K562 (cell line): ENCODE measurements around the gene MAN1A1. TPM values are rescaled to one million over a fixed set of nuclear protein-coding genes. Genes with fewer than 3 reads are reported as not detected.
A peak's percentile ranks its signal among the peaks of the same experiment; 100 is the strongest.

Experiments
- ATAC-seq: fragments of 200-7000 bp; cut with Tn5 transposase; 3 replicates; pipeline ENCODE4 v1.9.1; 2020; ENCODE audit warnings: moderate library complexity
- BruUV-seq: library from RNA; stranded (reverse); fragments of 400-500 nt; replicated peaks from 2 replicates; lab custom pipeline; 2021; lab: Mats Ljungman, UMichigan
- CTCF ChIA-PET: fragments of 300-600 bp; formaldehyde crosslinking; extraction: SDS; loops from one replicate; lab custom pipeline; 2021; ENCODE audit warnings: low intra/inter-chr PET ratio; lab: Yijun Ruan, JAX
- POLR2A ChIA-PET: fragments of 300-600, 350-650 bp; sonication (Branson Sonifier 250); formaldehyde crosslinking; extraction: SDS; loops from one replicate; lab custom pipeline; 2021; ENCODE audit warnings: antibody characterized with exemption, inconsistent platforms; lab: Yijun Ruan, JAX
- DNase-seq, 4 experiments: peaks; one replicate each; pipeline versions ENCODE4 v3.0.0 to v3.0.0-alpha.2; 2011 to 2018; ENCODE audit warnings: low spot score in 3 of 4, mixed read lengths in 3 of 4; ENCODE audit errors: extremely low read depth in 1 of 4
- FAIRE-seq: peaks from 2 replicates; lab custom pipeline; 2011; peaks lifted over from hg19 to GRCh38; lab: Jason Lieb, UNC
- H2AFZ ChIP-seq: 2 replicates; pipeline ENCODE4 v1.6.0; 2011; ENCODE audit warnings: low read depth, low read length, control low read depth, inconsistent platforms
- H3K27ac ChIP-seq: fragments of 200-600 bp; 3 replicates; pipeline ENCODE4 v1.8.0; 2011; ENCODE audit warnings: low read depth, mild to moderate bottlenecking, control low read depth, inconsistent platforms, low read length, moderate library complexity, mixed read lengths; ENCODE audit errors: extremely low read depth
- H3K27me3 ChIP-seq, 2 experiments: fragments of 300-600 bp in 1 of 2; 2 replicates in 1 of 2; 3 replicates in 1 of 2; pipeline versions ENCODE4 v1.6.0 to v1.8.0; 2011; ENCODE audit warnings: inconsistent platforms in 2 of 2, low read length in 2 of 2, mild to moderate bottlenecking in 1 of 2, mixed read lengths in 1 of 2, moderate library complexity in 1 of 2; ENCODE audit not compliant: control insufficient read depth in 2 of 2, insufficient read depth in 2 of 2
- H3K36me3 ChIP-seq: fragments of 300-600 bp; 3 replicates; pipeline ENCODE4 v1.8.0; 2011; ENCODE audit warnings: mild to moderate bottlenecking, low read length, inconsistent platforms; ENCODE audit not compliant: control insufficient read depth, insufficient read depth
- H3K4me1 ChIP-seq, 2 experiments: fragments of 200-600 bp in 1 of 2; replicated peaks in 1 of 2; 2 replicates in 1 of 2; 3 replicates in 1 of 2; pipeline versions ENCODE4 v1.5.1 to v1.8.0; 2011; ENCODE audit warnings: inconsistent platforms in 2 of 2, low read length in 2 of 2, mild to moderate bottlenecking in 1 of 2, mixed read lengths in 1 of 2, moderate library complexity in 1 of 2; ENCODE audit not compliant: control insufficient read depth in 2 of 2, insufficient read depth in 2 of 2
- H3K4me2 ChIP-seq: 2 replicates; pipeline ENCODE4 v1.6.1; 2011; ENCODE audit warnings: low read length, control low read depth, inconsistent platforms, mixed read lengths; ENCODE audit not compliant: insufficient read depth
- H3K4me3 ChIP-seq: fragments of 200-600 bp; sonication (generic), shearing (Covaris generic); 2 replicates; pipeline ENCODE4 v1.5.1; 2016; ENCODE audit warnings: control low read depth, inconsistent platforms
- H3K79me2 ChIP-seq: fragments of 200-600 bp; 3 replicates; pipeline ENCODE4 v1.8.0; 2011; ENCODE audit warnings: low read length, inconsistent platforms; ENCODE audit not compliant: control insufficient read depth, insufficient read depth
- H3K9ac ChIP-seq, 2 experiments: 2 replicates each; pipeline versions ENCODE4 v1.6.0 to v1.6.1; 2011; ENCODE audit warnings: low read depth in 2 of 2, low read length in 2 of 2, control low read depth in 1 of 2, inconsistent platforms in 1 of 2, mild to moderate bottlenecking in 1 of 2, mixed read lengths in 1 of 2; ENCODE audit not compliant: insufficient read depth in 1 of 2
- H3K9me1 ChIP-seq: one replicate; pipeline ENCODE4 v1.6.0; 2011; ENCODE audit warnings: inconsistent platforms, mild to moderate bottlenecking, low read length, moderate library complexity; ENCODE audit not compliant: control insufficient read depth, insufficient read depth
- H3K9me3 ChIP-seq: replicated peaks from 2 replicates; pipeline ENCODE4 v1.5.1; 2011; ENCODE audit warnings: low read depth, low read length, inconsistent platforms; ENCODE audit not compliant: control insufficient read depth, insufficient read depth
- H4K20me1 ChIP-seq: replicated peaks from 2 replicates; pipeline ENCODE4 v1.6.1; 2011; ENCODE audit warnings: low read length, inconsistent platforms, mixed read lengths; ENCODE audit not compliant: control insufficient read depth, insufficient read depth
- CBX2 ChIP-seq: fragments of 200-600 bp; sonication (generic); IDR thresholded peaks from one replicate; pipeline ENCODE4 v1.6.1; 2012; ENCODE audit warnings: mild to moderate bottlenecking, low read length, inconsistent platforms; ENCODE audit not compliant: insufficient read depth, poor library complexity, severe bottlenecking
- CXXC5 ChIP-seq: fragments of 250-450 bp; sonication (Bioruptor Pico); IDR thresholded peaks from 2 replicates; pipeline ENCODE4 v1.8.0; 2022; ENCODE audit warnings: inconsistent platforms, mild to moderate bottlenecking, moderate library complexity
- EP300 ChIP-seq: IDR thresholded peaks from 2 replicates; pipeline ENCODE4 v1.6.1; 2012; ENCODE audit warnings: low read length, improper control_type of control experiment
- HDAC6 ChIP-seq: IDR thresholded peaks from 2 replicates; pipeline ENCODE4 v1.6.1; 2012; ENCODE audit warnings: low read depth, mild to moderate bottlenecking, control low read depth, inconsistent platforms, low read length, moderate library complexity
- ILK ChIP-seq: fragments of 450-650 bp; IDR thresholded peaks from 2 replicates; pipeline ENCODE4 v1.6.1; 2016; ENCODE audit warnings: missing genetic modification characterization, low read depth, mild to moderate bottlenecking, missing compliant biosample characterization, moderate library complexity, borderline replicate concordance
- WGBS: fragments of 100-300 bp; shearing (Covaris generic); methylation state at CpG from one replicate; pipeline ENCODE4 v1.1.6; 2016; ENCODE audit warnings: low coverage, mixed read lengths; ENCODE audit not compliant: insufficient coverage; ENCODE audit errors: missing lambda C conversion rate; 5-methylcytosine and 5-hydroxymethylcytosine counted together
- in situ Hi-C: fragments of 300-500 bp; cut with MboI; formaldehyde crosslinking; loops from 4 replicates; pipeline ENCODE4 v1.15.0; 2018; ENCODE audit warnings: inconsistent platforms, mixed read lengths
- intact Hi-C: fragments of 100-400 bp; cut with micrococcal nuclease; formaldehyde crosslinking; loops from 2 replicates; pipeline ENCODE4 v1.14.2; 2022
- polyA plus RNA-seq, 8 experiments: library from polyadenylated mRNA; depleted of rRNA in 4 of 8; stranded (reverse) in 5 of 8; unstranded in 3 of 8; fragments of >200 nt; fragmentation: Nextera tagmentation in 2 of 8; fragmentation: Illumina TruSeq in 1 of 8; extraction: Ambion mirVana in 2 of 8; extraction: Trizol in 1 of 8; gene quantifications; 2 replicates each; pipeline versions ENCODE4 v1.2.1 to v1.2.3, GENCODE V29; 2011 to 2014; ENCODE audit warnings: inconsistent platforms in 1 of 8, missing spikeins in 1 of 8
- total RNA-seq, 7 experiments: library from RNA; depleted of rRNA in 6 of 7; stranded (reverse); fragments of >200 nt in 6 of 7; fragmentation: Illumina TruSeq in 2 of 7; extraction: Trizol in 2 of 7; gene quantifications; 2 replicates each; pipeline versions ENCODE4 v1.2.1 to v1.2.3, GENCODE V29; 2011 to 2021; ENCODE audit warnings: low replicate concordance in 1 of 7
- TF ChIP-seq, protein P1 (sequence below): fragments of 250-450 bp; sonication (Bioruptor Pico); IDR thresholded peaks from 2 replicates; pipeline ENCODE4 v1.4.0; 2020
- TF ChIP-seq, protein P2 (sequence below): fragments of 200-600 bp; sonication (generic); IDR thresholded peaks from one replicate; pipeline ENCODE4 v1.6.1; 2012; ENCODE audit warnings: mild to moderate bottlenecking, low read depth, low read length, inconsistent platforms

The MAN1A1 gene
- total and polyA plus RNA-seq, 9 of the 15 experiments (the other 6 are each of a cell fraction or from before 2014, with no cell fraction given) = 24.5 to 78.4 (median 59.7) TPM

DNA sequence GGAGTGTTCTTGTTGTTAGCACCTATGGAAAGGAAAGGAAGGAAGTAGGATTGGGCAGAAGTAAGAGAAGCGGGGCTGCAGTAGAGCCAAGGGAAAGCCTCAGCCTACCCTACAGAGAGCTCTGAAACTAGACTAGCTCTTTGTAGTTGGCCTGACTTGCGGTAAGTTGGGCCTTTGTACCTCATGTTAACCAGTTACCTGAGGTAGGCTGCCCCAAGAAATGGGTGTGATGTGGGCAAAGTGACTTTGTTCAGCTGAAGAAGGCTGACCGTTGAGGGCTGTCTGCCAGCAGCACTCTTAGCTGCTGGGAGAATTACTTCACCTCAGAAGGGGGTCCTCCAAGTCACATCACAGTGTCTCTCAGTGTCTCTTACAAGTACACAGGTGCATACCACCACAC is 216.2 kb downstream of the MAN1A1 start:
- H4K20me1 ChIP-seq = no peaks in the 10 kb centered on the region
- no peaks in the 10 kb centered on the region for H3K79me2 ChIP-seq
- H3K9ac ChIP-seq = no peak overlapping the region
- POLR2A ChIA-PET = interaction anchor here (0.7 kb wide), 1 partner anchor 1300 kb away, joined by 3 read pairs; no protein-coding TSS in a partner anchor
- no peak overlapping the region for H3K27ac ChIP-seq
- DNase-seq (no peak), ATAC-seq (no peak), FAIRE-seq (no peak)
- peak overlapping the region; percentile 48 for H2AFZ ChIP-seq
- H3K4me1 ChIP-seq = peaks cover 17 to 39% of the 10 kb centered on the region in 2 experiments
- H3K4me3 ChIP-seq = no peak overlapping the region
- no peaks in the 10 kb centered on the region for H3K9me1 ChIP-seq
- CTCF ChIA-PET = no interaction called here
- in situ Hi-C loops (no loop called here), intact Hi-C loops (loop anchor here (5.0 kb wide), 1 partner anchor 604 kb away; no protein-coding TSS in a partner anchor)
- H3K9me3 ChIP-seq = no peaks in the 10 kb centered on the region
- H3K36me3 ChIP-seq = no peaks in the 10 kb centered on the region
- 93% methylated on average over 3 of the region's 3 CpGs for whole genome bisulfite sequencing
- BruUV-seq = no TSS peak
- no peaks in the 10 kb centered on the region for H3K27me3 ChIP-seq
- no peak overlapping the region for H3K4me2 ChIP-seq
- TF ChIP-seq HDAC6 = no peak
- TF ChIP-seq, protein P1, sequence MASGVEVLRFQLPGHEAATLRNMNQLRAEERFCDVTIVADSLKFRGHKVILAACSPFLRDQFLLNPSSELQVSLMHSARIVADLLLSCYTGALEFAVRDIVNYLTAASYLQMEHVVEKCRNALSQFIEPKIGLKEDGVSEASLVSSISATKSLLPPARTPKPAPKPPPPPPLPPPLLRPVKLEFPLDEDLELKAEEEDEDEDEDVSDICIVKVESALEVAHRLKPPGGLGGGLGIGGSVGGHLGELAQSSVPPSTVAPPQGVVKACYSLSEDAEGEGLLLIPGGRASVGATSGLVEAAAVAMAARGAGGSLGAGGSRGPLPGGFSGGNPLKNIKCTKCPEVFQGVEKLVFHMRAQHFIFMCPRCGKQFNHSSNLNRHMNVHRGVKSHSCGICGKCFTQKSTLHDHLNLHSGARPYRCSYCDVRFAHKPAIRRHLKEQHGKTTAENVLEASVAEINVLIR (CRISPR knock-in tag) = no peak
- no peak for TF ChIP-seq CBX2
- TF ChIP-seq EP300 = no peak
- TF ChIP-seq CXXC5 (CRISPR knock-in tag) = no peak
- no peak for TF ChIP-seq ILK (tag)
- TF ChIP-seq, protein P2, sequence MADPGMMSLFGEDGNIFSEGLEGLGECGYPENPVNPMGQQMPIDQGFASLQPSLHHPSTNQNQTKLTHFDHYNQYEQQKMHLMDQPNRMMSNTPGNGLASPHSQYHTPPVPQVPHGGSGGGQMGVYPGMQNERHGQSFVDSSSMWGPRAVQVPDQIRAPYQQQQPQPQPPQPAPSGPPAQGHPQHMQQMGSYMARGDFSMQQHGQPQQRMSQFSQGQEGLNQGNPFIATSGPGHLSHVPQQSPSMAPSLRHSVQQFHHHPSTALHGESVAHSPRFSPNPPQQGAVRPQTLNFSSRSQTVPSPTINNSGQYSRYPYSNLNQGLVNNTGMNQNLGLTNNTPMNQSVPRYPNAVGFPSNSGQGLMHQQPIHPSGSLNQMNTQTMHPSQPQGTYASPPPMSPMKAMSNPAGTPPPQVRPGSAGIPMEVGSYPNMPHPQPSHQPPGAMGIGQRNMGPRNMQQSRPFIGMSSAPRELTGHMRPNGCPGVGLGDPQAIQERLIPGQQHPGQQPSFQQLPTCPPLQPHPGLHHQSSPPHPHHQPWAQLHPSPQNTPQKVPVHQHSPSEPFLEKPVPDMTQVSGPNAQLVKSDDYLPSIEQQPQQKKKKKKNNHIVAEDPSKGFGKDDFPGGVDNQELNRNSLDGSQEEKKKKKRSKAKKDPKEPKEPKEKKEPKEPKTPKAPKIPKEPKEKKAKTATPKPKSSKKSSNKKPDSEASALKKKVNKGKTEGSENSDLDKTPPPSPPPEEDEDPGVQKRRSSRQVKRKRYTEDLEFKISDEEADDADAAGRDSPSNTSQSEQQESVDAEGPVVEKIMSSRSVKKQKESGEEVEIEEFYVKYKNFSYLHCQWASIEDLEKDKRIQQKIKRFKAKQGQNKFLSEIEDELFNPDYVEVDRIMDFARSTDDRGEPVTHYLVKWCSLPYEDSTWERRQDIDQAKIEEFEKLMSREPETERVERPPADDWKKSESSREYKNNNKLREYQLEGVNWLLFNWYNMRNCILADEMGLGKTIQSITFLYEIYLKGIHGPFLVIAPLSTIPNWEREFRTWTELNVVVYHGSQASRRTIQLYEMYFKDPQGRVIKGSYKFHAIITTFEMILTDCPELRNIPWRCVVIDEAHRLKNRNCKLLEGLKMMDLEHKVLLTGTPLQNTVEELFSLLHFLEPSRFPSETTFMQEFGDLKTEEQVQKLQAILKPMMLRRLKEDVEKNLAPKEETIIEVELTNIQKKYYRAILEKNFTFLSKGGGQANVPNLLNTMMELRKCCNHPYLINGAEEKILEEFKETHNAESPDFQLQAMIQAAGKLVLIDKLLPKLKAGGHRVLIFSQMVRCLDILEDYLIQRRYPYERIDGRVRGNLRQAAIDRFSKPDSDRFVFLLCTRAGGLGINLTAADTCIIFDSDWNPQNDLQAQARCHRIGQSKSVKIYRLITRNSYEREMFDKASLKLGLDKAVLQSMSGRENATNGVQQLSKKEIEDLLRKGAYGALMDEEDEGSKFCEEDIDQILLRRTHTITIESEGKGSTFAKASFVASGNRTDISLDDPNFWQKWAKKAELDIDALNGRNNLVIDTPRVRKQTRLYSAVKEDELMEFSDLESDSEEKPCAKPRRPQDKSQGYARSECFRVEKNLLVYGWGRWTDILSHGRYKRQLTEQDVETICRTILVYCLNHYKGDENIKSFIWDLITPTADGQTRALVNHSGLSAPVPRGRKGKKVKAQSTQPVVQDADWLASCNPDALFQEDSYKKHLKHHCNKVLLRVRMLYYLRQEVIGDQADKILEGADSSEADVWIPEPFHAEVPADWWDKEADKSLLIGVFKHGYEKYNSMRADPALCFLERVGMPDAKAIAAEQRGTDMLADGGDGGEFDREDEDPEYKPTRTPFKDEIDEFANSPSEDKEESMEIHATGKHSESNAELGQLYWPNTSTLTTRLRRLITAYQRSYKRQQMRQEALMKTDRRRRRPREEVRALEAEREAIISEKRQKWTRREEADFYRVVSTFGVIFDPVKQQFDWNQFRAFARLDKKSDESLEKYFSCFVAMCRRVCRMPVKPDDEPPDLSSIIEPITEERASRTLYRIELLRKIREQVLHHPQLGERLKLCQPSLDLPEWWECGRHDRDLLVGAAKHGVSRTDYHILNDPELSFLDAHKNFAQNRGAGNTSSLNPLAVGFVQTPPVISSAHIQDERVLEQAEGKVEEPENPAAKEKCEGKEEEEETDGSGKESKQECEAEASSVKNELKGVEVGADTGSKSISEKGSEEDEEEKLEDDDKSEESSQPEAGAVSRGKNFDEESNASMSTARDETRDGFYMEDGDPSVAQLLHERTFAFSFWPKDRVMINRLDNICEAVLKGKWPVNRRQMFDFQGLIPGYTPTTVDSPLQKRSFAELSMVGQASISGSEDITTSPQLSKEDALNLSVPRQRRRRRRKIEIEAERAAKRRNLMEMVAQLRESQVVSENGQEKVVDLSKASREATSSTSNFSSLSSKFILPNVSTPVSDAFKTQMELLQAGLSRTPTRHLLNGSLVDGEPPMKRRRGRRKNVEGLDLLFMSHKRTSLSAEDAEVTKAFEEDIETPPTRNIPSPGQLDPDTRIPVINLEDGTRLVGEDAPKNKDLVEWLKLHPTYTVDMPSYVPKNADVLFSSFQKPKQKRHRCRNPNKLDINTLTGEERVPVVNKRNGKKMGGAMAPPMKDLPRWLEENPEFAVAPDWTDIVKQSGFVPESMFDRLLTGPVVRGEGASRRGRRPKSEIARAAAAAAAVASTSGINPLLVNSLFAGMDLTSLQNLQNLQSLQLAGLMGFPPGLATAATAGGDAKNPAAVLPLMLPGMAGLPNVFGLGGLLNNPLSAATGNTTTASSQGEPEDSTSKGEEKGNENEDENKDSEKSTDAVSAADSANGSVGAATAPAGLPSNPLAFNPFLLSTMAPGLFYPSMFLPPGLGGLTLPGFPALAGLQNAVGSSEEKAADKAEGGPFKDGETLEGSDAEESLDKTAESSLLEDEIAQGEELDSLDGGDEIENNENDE = no peak
